PFSK-1 (cell line): ENCODE measurements around the gene MRPL54.

Experiments
- POLR2AphosphoS5 ChIP-seq: IDR thresholded peaks from 2 replicates; pipeline ENCODE4 v1.6.1; 2012; ENCODE audit warnings: low read depth, mild to moderate bottlenecking, control low read depth, low read length, moderate library complexity
- REST ChIP-seq, 2 experiments: IDR thresholded peaks; 2 replicates each; pipeline versions ENCODE4 v1.6.1 to v1.8.0; 2011 to 2012; ENCODE audit warnings: low read depth in 2 of 2, low read length in 2 of 2, control low read depth in 1 of 2, inconsistent platforms in 1 of 2, mild to moderate bottlenecking in 1 of 2, moderate library complexity in 1 of 2; ENCODE audit not compliant: insufficient read depth in 1 of 2
- TAF1 ChIP-seq: IDR thresholded peaks from 2 replicates; pipeline ENCODE4 v1.6.1; 2012; ENCODE audit warnings: low read length, control low read depth, borderline replicate concordance; ENCODE audit not compliant: insufficient read depth

GRCh38 chr19:3788996-3789778 lies 26.7 kb downstream of the MRPL54 start:
- no peak for TF ChIP-seq POLR2AphosphoS5
- TF ChIP-seq REST (IDR thresholded peaks at IDR 0.05; ENCODE audit: insufficient read depth in 1 of 2, low read depth in 2 of 2, low read length in 2 of 2), result no peak
- no peak for TF ChIP-seq TAF1
